ENCODE results near the gene KCNAB3. TPM values are rescaled to one million over a fixed set of nuclear protein-coding genes. Genes with fewer than 3 reads are reported as not detected.
"Not testable (repeated sequence)": the region's sequence is repeated elsewhere in the genome, so short reads cannot be mapped to it uniquely, and the experiment has no call there.

Gene KCNAB3
- total and polyA plus RNA-seq, 5 experiments from 2014 or later, result 0.44 to 19.4 (median 8.4) TPM; not detected in 1

GRCh38 chr17:7955414-7956227 is 26.0 kb upstream of the KCNAB3 start:
- no peak overlapping the region for H3K4me3 Mint-ChIP-seq
- POLR2A ChIA-PET, result no interaction called here
- no peaks in the 10 kb centered on the region for H3K9me3 Mint-ChIP-seq
- peaks cover 0 to 6% (median 2%) of the 10 kb centered on the region in 4 donors for H3K4me1 Mint-ChIP-seq
- no peak for DNase-seq
- no peak overlapping the region for H3K27ac Mint-ChIP-seq
- H3K36me3 Mint-ChIP-seq, result no peaks in the 10 kb centered on the region
- H3K27me3 Mint-ChIP-seq, result peaks cover 0 to 9% (median 0%) of the 10 kb centered on the region in 5 donors
- ATAC-seq, result no peak

- H3K27me3 Mint-ChIP-seq, POLR2A ChIA-PET, H3K4me1 Mint-ChIP-seq, DNase-seq, H3K27ac Mint-ChIP-seq, ATAC-seq, H3K9me3 Mint-ChIP-seq, H3K4me3 Mint-ChIP-seq: not testable (repeated sequence)
- H3K36me3 Mint-ChIP-seq, result peaks cover 0 to 17% (median 10%) of the 10 kb centered on the region in 3 donors
Measured at GRCh38 chr17:7953266-7953665, 23.6 kb upstream of the KCNAB3 start.

GRCh38 chr17:7951143-7951792 is 21.6 kb upstream of the KCNAB3 start:
- POLR2A ChIA-PET, result interaction anchor here (0.7 kb wide), 1 partner anchor 149 kb away, joined by 6 read pairs; no protein-coding TSS in a partner anchor
- H3K36me3 Mint-ChIP-seq, result peaks cover 0 to 36% (median 19%) of the 10 kb centered on the region in 3 donors
- H3K27me3 Mint-ChIP-seq, result no peaks in the 10 kb centered on the region
- ATAC-seq, result peak; percentile 40 to 44
- H3K4me1 Mint-ChIP-seq, result peaks cover 0 to 8% (median 2%) of the 10 kb centered on the region in 4 donors
- H3K9me3 Mint-ChIP-seq, result no peaks in the 10 kb centered on the region
- no peak for DNase-seq
- peak overlapping the region in 9 of 10 donors; percentile 10 to 90 (median 56) for H3K27ac Mint-ChIP-seq
- peak overlapping the region in 2 of 10 donors; percentile 1 to 2 for H3K4me3 Mint-ChIP-seq

GRCh38 chr17:7950578-7950977 is 20.9 kb upstream of the KCNAB3 start:
- POLR2A ChIA-PET, result interaction anchor here (0.6 to 0.7 kb wide), 2 partner anchors 33 to 149 kb away, joined by 4 to 6 read pairs; no protein-coding TSS in a partner anchor
- Mint-ChIP-seq H3K4me1 (peaks cover 0 to 8% (median 2%) of the 10 kb centered on the region in 4 donors), H3K36me3 (peaks cover 0 to 43% (median 22%) of the 10 kb centered on the region in 3 donors), H3K4me3 (no peak overlapping the region), H3K9me3 (no peaks in the 10 kb centered on the region), H3K27ac (no peak overlapping the region), H3K27me3 (no peaks in the 10 kb centered on the region)
- no peak for DNase-seq
- ATAC-seq, result no peak

GRCh38 chr17:7947651-7948050 is 18.0 kb upstream of the KCNAB3 start:
- H3K4me1 Mint-ChIP-seq, result peaks cover 0 to 8% (median 4%) of the 10 kb centered on the region in 4 donors
- H3K27ac Mint-ChIP-seq, result peak overlapping the region in 2 of 10 donors; percentile 22 to 29
- DNase-seq (no peak), ATAC-seq (no peak)
- peaks cover 0 to 69% (median 37%) of the 10 kb centered on the region in 3 donors for H3K36me3 Mint-ChIP-seq
- H3K4me3 Mint-ChIP-seq, result no peak overlapping the region
- no peaks in the 10 kb centered on the region for H3K9me3 Mint-ChIP-seq
- POLR2A ChIA-PET, result no interaction called here
- H3K27me3 Mint-ChIP-seq, result no peaks in the 10 kb centered on the region

GRCh38 chr17:7946441-7946840 is 16.8 kb upstream of the KCNAB3 start:
- Mint-ChIP-seq H3K27me3 (no peaks in the 10 kb centered on the region), H3K4me1 (peaks cover 0 to 6% (median 3%) of the 10 kb centered on the region in 4 donors), H3K4me3 (no peak overlapping the region), H3K27ac (peak overlapping the region in 1 of 10 donors; percentile 55), H3K36me3 (peaks cover 0 to 77% (median 37%) of the 10 kb centered on the region in 3 donors), H3K9me3 (no peaks in the 10 kb centered on the region)
- POLR2A ChIA-PET, result no interaction called here
- DNase-seq (no peak), ATAC-seq (no peak)

GRCh38 chr17:7945651-7946050 is 16.0 kb upstream of the KCNAB3 start:
- no peaks in the 10 kb centered on the region for H3K27me3 Mint-ChIP-seq
- H3K27ac Mint-ChIP-seq, result no peak overlapping the region
- no peak overlapping the region for H3K4me3 Mint-ChIP-seq
- ATAC-seq (no peak), DNase-seq (no peak)
- POLR2A ChIA-PET, result no interaction called here
- no peaks in the 10 kb centered on the region for H3K9me3 Mint-ChIP-seq
- H3K36me3 Mint-ChIP-seq, result peaks cover 0 to 85% (median 37%) of the 10 kb centered on the region in 3 donors
- H3K4me1 Mint-ChIP-seq, result peaks cover 0 to 3% (median 1%) of the 10 kb centered on the region in 4 donors

GRCh38 chr17:7944326-7944725 is 14.7 kb upstream of the KCNAB3 start:
- DNase-seq (no peak), ATAC-seq (no peak)
- Mint-ChIP-seq H3K4me1 (peaks cover 0 to 3% (median 1%) of the 10 kb centered on the region in 4 donors), H3K4me3 (no peak overlapping the region), H3K9me3 (no peaks in the 10 kb centered on the region), H3K36me3 (peaks cover 0 to 89% (median 39%) of the 10 kb centered on the region in 3 donors), H3K27me3 (no peaks in the 10 kb centered on the region), H3K27ac (no peak overlapping the region)
- POLR2A ChIA-PET, result interaction anchor here (1.3 to 1.5 kb wide), 4 partner anchors 12 to 258 kb away, joined by 3 to 5 read pairs (median 4); partner anchors contain the start of genes CNTROB and RNF227

GRCh38 chr17:7943291-7943690 is 13.6 kb upstream of the KCNAB3 start:
- no peaks in the 10 kb centered on the region for H3K27me3 Mint-ChIP-seq
- DNase-seq (no peak), ATAC-seq (no peak)
- no peak overlapping the region for H3K4me3 Mint-ChIP-seq
- no peaks in the 10 kb centered on the region for H3K9me3 Mint-ChIP-seq
- peaks cover 0 to 3% (median 2%) of the 10 kb centered on the region in 4 donors for H3K4me1 Mint-ChIP-seq
- POLR2A ChIA-PET, result interaction anchor here (1.4 to 1.5 kb wide), 2 partner anchors 27 to 257 kb away, joined by 3 to 4 read pairs; partner anchors contain the start of gene RNF227
- no peak overlapping the region for H3K27ac Mint-ChIP-seq
- H3K36me3 Mint-ChIP-seq, result peaks cover 0 to 87% (median 29%) of the 10 kb centered on the region in 3 donors

GRCh38 chr17:7940743-7941142 is 11.1 kb upstream of the KCNAB3 start:
- no peak overlapping the region for H3K4me3 Mint-ChIP-seq
- ATAC-seq, result no peak
- POLR2A ChIA-PET, result no interaction called here
- DNase-seq, result no peak
- no peak overlapping the region for H3K27ac Mint-ChIP-seq
- peaks cover 0 to 3% (median 2%) of the 10 kb centered on the region in 4 donors for H3K4me1 Mint-ChIP-seq
- H3K9me3 Mint-ChIP-seq, result no peaks in the 10 kb centered on the region
- H3K27me3 Mint-ChIP-seq, result no peaks in the 10 kb centered on the region
- H3K36me3 Mint-ChIP-seq, result peaks cover 0 to 83% (median 21%) of the 10 kb centered on the region in 3 donors

- POLR2A ChIA-PET, result no interaction called here
- no peak for ATAC-seq
- Mint-ChIP-seq H3K4me1 (peaks cover 0 to 6% (median 4%) of the 10 kb centered on the region in 4 donors), H3K36me3 (peaks cover 0 to 82% (median 19%) of the 10 kb centered on the region in 3 donors), H3K27ac (peak overlapping the region in 1 of 10 donors; percentile 18), H3K4me3 (no peak overlapping the region), H3K9me3 (no peaks in the 10 kb centered on the region), H3K27me3 (no peaks in the 10 kb centered on the region)
- no peak for DNase-seq
Measured at GRCh38 chr17:7940034-7940433, 10.4 kb upstream of the KCNAB3 start.

GRCh38 chr17:7935859-7936258 is 6.2 kb upstream of the KCNAB3 start:
- Mint-ChIP-seq H3K27me3 (no peaks in the 10 kb centered on the region), H3K4me1 (peaks cover 23 to 41% (median 39%) of the 10 kb centered on the region in 4 donors), H3K4me3 (no peak overlapping the region), H3K9me3 (no peaks in the 10 kb centered on the region), H3K27ac (no peak overlapping the region), H3K36me3 (peaks cover 0 to 49% (median 6%) of the 10 kb centered on the region in 3 donors)
- no peak for ATAC-seq
- DNase-seq, result no peak
- POLR2A ChIA-PET, result interaction anchor here (0.7 kb wide), 1 partner anchor 23 kb away, joined by 4 read pairs; no protein-coding TSS in a partner anchor
